GM12872 (cell line): ENCODE measurements around the gene SPDEF.

Source experiments
- TF ChIP-seq, protein P1 (sequence below): IDR thresholded peaks from 3 replicates; pipeline ENCODE4 v1.5.1; 2011; ENCODE audit warnings: low read depth, mild to moderate bottlenecking, low read length, moderate library complexity; ENCODE audit not compliant: insufficient read depth

SPDEF gene

GRCh38 chr6:34561227-34561530 is 5.0 kb upstream of the SPDEF start:
- TF ChIP-seq, protein P1, sequence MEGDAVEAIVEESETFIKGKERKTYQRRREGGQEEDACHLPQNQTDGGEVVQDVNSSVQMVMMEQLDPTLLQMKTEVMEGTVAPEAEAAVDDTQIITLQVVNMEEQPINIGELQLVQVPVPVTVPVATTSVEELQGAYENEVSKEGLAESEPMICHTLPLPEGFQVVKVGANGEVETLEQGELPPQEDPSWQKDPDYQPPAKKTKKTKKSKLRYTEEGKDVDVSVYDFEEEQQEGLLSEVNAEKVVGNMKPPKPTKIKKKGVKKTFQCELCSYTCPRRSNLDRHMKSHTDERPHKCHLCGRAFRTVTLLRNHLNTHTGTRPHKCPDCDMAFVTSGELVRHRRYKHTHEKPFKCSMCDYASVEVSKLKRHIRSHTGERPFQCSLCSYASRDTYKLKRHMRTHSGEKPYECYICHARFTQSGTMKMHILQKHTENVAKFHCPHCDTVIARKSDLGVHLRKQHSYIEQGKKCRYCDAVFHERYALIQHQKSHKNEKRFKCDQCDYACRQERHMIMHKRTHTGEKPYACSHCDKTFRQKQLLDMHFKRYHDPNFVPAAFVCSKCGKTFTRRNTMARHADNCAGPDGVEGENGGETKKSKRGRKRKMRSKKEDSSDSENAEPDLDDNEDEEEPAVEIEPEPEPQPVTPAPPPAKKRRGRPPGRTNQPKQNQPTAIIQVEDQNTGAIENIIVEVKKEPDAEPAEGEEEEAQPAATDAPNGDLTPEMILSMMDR: no peak

GRCh38 chr6:34560366-34561226 is 4.5 kb upstream of the SPDEF start:
- TF ChIP-seq, protein P1: no peak

- TF ChIP-seq, protein P1: no peak
These were observed 3.7 kb upstream of the SPDEF start for GRCh38 chr6:34559651-34560365.

GRCh38 chr6:34558172-34558714 is 2.1 kb upstream of the SPDEF start:
- TF ChIP-seq, protein P1: no peak

DNA sequence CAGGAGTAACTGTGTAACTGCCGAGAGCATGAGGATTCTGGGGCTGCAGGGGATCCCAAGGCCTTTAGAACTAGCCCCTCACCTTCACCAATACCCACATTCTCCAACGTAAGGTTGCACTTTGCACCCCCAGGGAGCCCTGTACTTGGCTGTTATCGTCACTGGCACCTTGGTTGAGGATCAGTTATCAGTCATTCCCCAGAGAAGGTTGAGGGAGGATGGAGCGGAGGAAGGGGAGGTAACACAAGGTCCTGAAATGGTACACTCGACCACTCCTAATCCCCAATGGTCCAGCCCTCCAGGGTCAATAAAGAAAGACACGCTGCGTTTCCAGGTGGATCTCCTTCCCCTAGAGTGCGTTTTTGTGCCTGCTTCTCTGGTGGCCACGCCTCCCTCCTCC is 1.1 kb upstream of the SPDEF start:
- TF ChIP-seq, protein P1: no peak

GRCh38 chr6:34556493-34556892 is 364 bp upstream of the SPDEF start:
- TF ChIP-seq, protein P1: no peak

GRCh38 chr6:34555328-34555727 is 801 bp downstream of the SPDEF start:
- TF ChIP-seq, protein P1: no peak
